ENCODE results near the gene PCDHGA9.
"Not testable (repeated sequence)": the region's sequence is repeated elsewhere in the genome, so short reads cannot be mapped to it uniquely, and the experiment has no call there.

DNA sequence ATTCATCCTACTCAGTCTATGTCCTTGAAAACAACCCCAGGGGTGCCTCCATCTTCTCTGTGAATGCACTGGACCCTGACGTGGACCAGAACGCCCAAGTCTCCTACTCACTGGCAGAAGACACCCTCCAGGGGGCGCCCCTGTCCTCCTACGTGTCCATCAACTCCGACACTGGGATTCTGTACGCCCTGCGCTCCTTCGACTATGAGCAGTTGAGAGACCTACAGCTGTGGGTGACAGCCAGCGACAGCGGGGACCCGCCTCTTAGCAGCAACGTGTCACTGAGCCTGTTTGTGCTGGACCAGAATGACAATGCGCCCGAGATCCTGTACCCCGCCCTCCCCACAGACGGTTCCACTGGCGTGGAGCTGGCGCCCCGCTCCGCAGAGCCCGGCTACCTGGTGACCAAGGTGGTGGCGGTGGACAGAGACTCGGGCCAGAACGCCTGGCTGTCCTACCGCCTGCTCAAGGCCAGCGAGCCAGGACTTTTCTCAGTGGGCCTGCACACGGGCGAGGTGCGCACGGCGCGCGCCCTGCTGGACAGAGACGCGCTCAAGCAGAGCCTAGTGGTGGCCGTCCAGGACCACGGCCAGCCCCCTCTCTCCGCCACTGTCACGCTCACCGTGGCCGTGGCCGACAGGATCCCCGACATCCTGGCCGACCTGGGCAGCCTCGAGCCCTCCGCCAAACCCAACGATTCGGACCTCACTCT, 27.0 kb upstream of the PCDHGA9 start:
- TF ChIP-seq POLR2AphosphoS5 (IDR thresholded peaks at IDR 0.05): not testable (repeated sequence)
- TF ChIP-seq, protein P1, sequence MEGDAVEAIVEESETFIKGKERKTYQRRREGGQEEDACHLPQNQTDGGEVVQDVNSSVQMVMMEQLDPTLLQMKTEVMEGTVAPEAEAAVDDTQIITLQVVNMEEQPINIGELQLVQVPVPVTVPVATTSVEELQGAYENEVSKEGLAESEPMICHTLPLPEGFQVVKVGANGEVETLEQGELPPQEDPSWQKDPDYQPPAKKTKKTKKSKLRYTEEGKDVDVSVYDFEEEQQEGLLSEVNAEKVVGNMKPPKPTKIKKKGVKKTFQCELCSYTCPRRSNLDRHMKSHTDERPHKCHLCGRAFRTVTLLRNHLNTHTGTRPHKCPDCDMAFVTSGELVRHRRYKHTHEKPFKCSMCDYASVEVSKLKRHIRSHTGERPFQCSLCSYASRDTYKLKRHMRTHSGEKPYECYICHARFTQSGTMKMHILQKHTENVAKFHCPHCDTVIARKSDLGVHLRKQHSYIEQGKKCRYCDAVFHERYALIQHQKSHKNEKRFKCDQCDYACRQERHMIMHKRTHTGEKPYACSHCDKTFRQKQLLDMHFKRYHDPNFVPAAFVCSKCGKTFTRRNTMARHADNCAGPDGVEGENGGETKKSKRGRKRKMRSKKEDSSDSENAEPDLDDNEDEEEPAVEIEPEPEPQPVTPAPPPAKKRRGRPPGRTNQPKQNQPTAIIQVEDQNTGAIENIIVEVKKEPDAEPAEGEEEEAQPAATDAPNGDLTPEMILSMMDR (IDR thresholded peaks at IDR 0.05; ENCODE audit: poor library complexity, severe bottlenecking): not testable (repeated sequence)
